ENCODE measurements around the gene ANKRD11. TPM values are rescaled to one million over a fixed set of nuclear protein-coding genes. Genes with fewer than 3 reads are reported as not detected.

The ANKRD11 gene
- polyA plus RNA-seq, 3 donors = 3.2 to 62.4 (median 5.4) TPM

DNA sequence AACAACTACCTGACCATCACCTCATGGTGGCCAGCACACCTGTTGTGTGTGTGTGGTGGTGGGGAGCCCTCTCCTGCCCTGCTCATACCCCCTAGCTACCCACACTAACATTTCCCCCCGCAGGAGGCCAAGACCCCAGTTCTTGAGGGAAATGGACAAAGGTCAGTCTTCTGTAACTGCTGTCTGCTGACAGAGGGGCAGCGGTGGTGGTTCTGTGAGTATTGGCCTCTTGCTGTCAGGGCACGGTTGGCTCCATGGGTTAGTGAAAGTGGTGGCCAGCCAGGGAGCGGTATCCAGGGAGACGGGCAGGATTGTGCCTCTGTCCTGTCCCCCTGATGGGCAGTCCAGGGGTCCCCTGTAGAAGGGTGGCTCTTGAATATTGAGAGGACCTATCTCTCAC, 246.7 kb downstream of the ANKRD11 start:
- Histone ChIP-seq H3K4me1 (ENCODE audit: control insufficient read depth in 1 of 2, insufficient read depth in 2 of 2, low read length in 2 of 2) (peaks cover 22 to 36% of the 10 kb centered on the region in 2 donors), H3K9ac (ENCODE audit: insufficient read depth, low read length, poor library complexity, severe bottlenecking) (no peak overlapping the region), H3K79me2 (ENCODE audit: insufficient read depth, low read length) (no peaks in the 10 kb centered on the region), H3K36me3 (replicated peaks in 1 of 2; ENCODE audit: control insufficient read depth in 1 of 2, insufficient read depth in 2 of 2, low read length in 2 of 2) (no peaks in the 10 kb centered on the region), H4K20me1 (ENCODE audit: insufficient read depth, low read length) (no peaks in the 10 kb centered on the region), H3K27me3 (ENCODE audit: control insufficient read depth in 2 of 2, insufficient read depth in 2 of 2, low read length in 2 of 2) (peaks cover 0 to 19% of the 10 kb centered on the region in 2 donors), H3K4me3 (replicated peaks in 1 of 3; ENCODE audit: low read depth in 2 of 3, low read length in 3 of 3) (no peak overlapping the region), H3K4me2 (replicated peaks; ENCODE audit: extremely low read depth, low read length, poor library complexity, severe bottlenecking) (no peak overlapping the region), H2AFZ (ENCODE audit: insufficient read depth, low read depth, low read length, poor library complexity, severe bottlenecking) (no peak overlapping the region), H3K9me3 (replicated peaks in 1 of 2; ENCODE audit: control insufficient read depth in 1 of 2, insufficient read depth in 1 of 2, low read length in 2 of 2) (peaks cover 7 to 8% of the 10 kb centered on the region in 2 donors), H3K27ac (ENCODE audit: low read depth in 1 of 2, low read length in 2 of 2) (no peak overlapping the region)
- peaks cover 25 to 26% (median 25%) of the 10 kb centered on the region in 3 donors for H3K27me3 Mint-ChIP-seq (ENCODE audit: low read depth in 3 of 3)
- H3K9me3 Mint-ChIP-seq = peaks cover 0 to 12% (median 5%) of the 10 kb centered on the region in 7 donors
- intact Hi-C loops (cut with micrococcal nuclease) = no loop called here
- no peaks in the 10 kb centered on the region for H3K36me3 Mint-ChIP-seq
- H3K27ac Mint-ChIP-seq = peak overlapping the region in 3 of 7 donors; percentile 3 to 26 (median 13)
- H3K4me1 Mint-ChIP-seq = peaks cover 20% of the 10 kb centered on the region
- TF ChIP-seq, protein P1, sequence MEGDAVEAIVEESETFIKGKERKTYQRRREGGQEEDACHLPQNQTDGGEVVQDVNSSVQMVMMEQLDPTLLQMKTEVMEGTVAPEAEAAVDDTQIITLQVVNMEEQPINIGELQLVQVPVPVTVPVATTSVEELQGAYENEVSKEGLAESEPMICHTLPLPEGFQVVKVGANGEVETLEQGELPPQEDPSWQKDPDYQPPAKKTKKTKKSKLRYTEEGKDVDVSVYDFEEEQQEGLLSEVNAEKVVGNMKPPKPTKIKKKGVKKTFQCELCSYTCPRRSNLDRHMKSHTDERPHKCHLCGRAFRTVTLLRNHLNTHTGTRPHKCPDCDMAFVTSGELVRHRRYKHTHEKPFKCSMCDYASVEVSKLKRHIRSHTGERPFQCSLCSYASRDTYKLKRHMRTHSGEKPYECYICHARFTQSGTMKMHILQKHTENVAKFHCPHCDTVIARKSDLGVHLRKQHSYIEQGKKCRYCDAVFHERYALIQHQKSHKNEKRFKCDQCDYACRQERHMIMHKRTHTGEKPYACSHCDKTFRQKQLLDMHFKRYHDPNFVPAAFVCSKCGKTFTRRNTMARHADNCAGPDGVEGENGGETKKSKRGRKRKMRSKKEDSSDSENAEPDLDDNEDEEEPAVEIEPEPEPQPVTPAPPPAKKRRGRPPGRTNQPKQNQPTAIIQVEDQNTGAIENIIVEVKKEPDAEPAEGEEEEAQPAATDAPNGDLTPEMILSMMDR (IDR thresholded peaks at IDR 0.05) = no peak
- no peak overlapping the region for H3K4me3 Mint-ChIP-seq
- no peak for DNase-seq
- 96% methylated on average over 4 of the region's 5 CpGs for WGBS (ENCODE audit: insufficient coverage)

DNA sequence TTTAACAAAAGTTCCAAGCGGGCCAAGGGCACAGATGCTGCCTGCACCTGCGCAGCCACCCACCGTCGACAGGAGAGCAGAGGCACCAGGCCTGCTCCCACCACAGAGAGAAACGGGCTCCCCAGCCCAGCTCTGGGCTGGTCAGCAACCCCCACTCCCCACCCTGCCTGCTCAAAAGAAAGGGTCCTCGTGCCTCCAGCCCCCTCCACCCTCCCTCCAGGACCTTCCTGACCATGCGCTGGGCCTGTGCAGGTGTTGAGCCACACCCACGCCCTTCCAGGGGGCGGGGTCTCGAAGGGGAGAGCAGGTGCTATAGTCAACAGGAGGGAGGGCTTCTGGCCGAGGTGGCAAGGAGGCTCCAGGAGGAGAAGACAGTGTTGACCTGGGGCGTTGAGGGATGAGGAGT, 247.6 kb downstream of the ANKRD11 start:
- Mint-ChIP-seq H3K27me3 (ENCODE audit: low read depth in 3 of 3) (peaks cover 20 to 21% (median 20%) of the 10 kb centered on the region in 3 donors), H3K4me3 (no peak overlapping the region), H3K9me3 (peaks cover 0 to 3% (median 0%) of the 10 kb centered on the region in 7 donors), H3K36me3 (no peaks in the 10 kb centered on the region), H3K4me1 (peaks cover 19% of the 10 kb centered on the region), H3K27ac (peak overlapping the region in 1 of 7 donors; percentile 31)
- H3K36me3 ChIP-seq (replicated peaks in 1 of 2; ENCODE audit: control insufficient read depth in 1 of 2, insufficient read depth in 2 of 2, low read length in 2 of 2) = no peaks in the 10 kb centered on the region
- no peaks in the 10 kb centered on the region for H4K20me1 ChIP-seq (ENCODE audit: insufficient read depth, low read length)
- no peak overlapping the region for H3K4me2 ChIP-seq (replicated peaks; ENCODE audit: extremely low read depth, low read length, poor library complexity, severe bottlenecking)
- no peak overlapping the region for H3K9ac ChIP-seq (ENCODE audit: insufficient read depth, low read length, poor library complexity, severe bottlenecking)
- no peak for DNase-seq
- H3K9me3 ChIP-seq (replicated peaks in 1 of 2; ENCODE audit: control insufficient read depth in 1 of 2, insufficient read depth in 1 of 2, low read length in 2 of 2) = peaks cover 0 to 3% of the 10 kb centered on the region in 2 donors
- TF ChIP-seq, protein P1 (IDR thresholded peaks at IDR 0.05) = no peak
- H3K79me2 ChIP-seq (ENCODE audit: insufficient read depth, low read length) = no peaks in the 10 kb centered on the region
- no peak overlapping the region for H2AFZ ChIP-seq (ENCODE audit: insufficient read depth, low read depth, low read length, poor library complexity, severe bottlenecking)
- H3K4me1 ChIP-seq (ENCODE audit: control insufficient read depth in 1 of 2, insufficient read depth in 2 of 2, low read length in 2 of 2) = peaks cover 22 to 29% of the 10 kb centered on the region in 2 donors
- peaks cover 0 to 12% of the 10 kb centered on the region in 2 donors for H3K27me3 ChIP-seq (ENCODE audit: control insufficient read depth in 2 of 2, insufficient read depth in 2 of 2, low read length in 2 of 2)
- WGBS (ENCODE audit: insufficient coverage) = 57% methylated on average over 8 of the region's 12 CpGs
- H3K27ac ChIP-seq (ENCODE audit: low read depth in 1 of 2, low read length in 2 of 2) = no peak overlapping the region
- no peak overlapping the region for H3K4me3 ChIP-seq (replicated peaks in 1 of 3; ENCODE audit: low read depth in 2 of 3, low read length in 3 of 3)
- intact Hi-C loops (cut with micrococcal nuclease) = no loop called here

All from CD14-positive monocyte (primary cell).